NK-92 (cell line): ENCODE measurements around the gene RHOB.
"Not testable (repeated sequence)": the region's sequence is repeated elsewhere in the genome, so short reads cannot be mapped to it uniquely, and the experiment has no call there.

ENCODE experiments used
- DNase-seq: peaks from one replicate; lab custom pipeline; 2025; ENCODE audit not compliant: unreplicated experiment; lab: John Stamatoyannopoulos, UW

The RHOB gene

DNA sequence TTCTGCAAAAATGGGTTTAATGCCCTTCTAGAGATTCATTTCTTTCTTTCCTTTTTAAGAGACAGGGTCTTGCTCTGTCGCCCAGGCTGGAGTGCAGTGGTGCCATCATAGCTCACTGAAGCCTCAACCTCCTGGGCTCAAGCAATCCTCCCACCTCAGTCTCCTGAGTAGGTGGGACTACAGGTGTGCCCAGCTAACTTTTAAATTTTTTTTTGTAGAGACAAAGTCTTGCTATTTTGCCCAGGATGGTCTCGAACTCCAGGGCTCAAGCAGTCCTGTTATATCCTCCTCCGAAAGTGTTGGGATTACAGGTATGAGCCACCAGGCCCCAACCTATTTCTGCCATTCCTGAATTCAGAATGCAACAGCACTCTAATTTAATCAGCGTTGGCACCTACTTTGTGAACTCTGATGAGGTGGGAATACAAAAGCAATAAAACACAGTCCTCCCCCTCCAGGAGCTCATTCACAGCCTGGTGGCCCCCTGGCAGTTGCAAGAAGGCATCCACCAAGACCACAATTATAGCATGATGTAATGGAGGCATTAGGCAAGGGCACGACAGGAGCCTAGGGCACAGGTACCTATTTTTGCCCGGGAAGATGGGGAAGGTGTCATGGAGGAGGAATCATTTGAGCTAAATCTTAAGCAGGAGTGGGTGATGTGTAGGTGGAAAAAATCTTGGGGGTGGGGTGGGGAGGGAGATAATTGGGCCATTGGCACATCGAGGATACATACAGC lies 5.1 kb downstream of the RHOB start:
- no peak for DNase-seq

DNA sequence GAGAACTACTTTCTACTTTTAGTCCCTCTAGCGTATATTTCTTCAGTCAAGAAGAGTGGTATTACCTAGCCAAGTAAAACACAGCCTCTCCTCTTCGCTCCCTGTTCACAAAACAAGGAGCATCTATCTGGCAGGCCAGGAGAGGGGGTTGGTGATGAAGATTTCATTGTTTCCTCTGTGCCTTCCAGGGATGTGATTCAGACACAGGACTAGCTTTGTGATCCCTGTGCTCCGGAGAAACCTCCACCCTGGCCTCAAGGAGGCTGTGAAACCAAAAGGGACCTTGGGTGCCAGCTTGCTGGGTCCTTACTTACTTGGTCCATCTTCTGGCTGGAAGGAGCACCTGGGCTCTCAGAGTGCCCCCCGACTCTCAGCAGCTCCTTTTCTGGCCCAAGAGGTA lies 5.7 kb downstream of the RHOB start:
- DNase-seq: no peak

DNA sequence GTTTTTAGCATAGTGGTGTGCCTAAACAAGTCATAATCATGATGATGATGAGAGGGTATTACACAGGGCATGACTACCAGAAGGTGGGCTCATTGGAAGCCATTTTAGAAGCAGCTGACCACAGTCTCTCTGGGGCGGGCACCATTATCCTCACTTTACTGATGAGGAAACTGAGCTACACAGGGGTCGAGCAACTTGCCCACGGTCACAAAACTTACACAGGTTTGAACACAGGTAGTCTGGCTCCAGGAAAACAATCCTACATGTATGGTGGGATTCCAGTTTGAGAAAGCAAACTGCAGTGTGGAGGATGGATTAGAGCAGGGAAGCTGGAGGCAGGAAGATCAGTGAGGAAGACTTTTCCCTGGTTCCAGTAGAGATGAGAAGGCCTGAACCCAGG lies 6.2 kb downstream of the RHOB start:
- no peak for DNase-seq

DNA sequence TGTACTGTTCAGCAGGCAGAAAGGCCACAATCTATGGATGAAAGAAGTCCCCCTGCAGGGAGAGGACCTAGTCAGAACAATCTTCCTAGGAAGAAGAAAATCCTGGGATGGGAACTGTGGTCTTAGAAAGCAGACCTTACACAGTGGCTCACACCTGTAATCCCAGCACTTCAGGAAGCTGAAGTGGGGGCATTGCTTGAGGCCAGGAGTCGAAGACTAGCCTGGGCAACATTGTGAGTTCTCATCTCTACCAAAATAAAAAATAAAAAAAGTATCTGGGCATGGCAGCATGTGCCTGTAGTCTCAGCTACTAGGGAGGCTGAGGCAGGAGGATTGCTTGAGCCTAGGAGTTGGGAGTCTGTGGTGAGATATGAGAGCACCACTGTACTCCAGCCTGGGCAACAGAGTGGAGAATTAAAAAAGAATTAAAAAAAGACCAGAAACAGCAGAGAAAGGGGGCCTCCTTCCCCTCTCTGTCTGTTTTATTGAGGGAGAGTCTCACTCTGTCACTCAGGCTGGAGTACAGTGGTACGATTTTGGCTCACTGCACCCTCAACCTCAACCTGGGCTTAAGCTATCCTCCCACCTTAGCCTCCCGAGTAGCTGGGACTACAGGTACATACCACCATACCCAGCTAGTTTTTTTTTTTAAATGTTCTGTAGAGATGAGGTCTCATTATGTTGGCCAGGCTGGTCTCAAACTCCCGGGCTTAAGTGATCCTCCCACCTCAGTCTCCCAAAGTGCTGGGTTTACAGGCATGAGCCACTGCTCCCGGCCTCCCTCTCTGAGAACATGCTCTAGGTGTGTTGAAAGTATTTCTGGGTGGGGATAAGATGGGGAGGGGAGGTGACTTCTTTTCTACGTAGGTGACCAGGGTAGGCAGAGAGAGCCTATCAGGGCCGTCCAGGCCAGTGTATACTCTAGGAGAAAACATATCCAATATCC lies 7.4 kb downstream of the RHOB start:
- DNase-seq: no peak

DNA sequence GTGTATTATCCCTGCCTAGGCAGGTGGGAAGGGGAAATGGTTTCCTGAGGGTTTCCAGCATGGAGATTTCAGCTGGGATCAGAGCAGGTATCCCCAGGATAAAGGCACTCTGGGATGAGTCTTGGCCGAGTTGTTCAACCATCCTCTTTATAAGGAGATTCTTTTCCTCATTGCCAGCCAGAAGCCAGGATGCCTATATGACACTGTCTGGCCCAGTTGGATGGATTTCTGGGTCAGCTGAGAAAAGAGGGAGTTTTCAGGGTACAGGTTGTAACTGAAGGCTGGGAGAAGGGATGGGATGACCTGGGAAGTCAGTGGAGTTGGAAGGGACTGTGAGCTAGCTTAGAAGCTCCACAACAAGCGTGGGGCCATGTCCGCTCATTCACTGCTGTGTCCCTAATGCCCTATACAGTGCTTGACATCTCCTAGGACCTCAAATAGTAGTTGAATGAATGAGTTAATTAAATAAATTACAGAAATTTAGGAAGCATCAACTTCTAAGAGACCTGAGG lies 8.3 kb downstream of the RHOB start:
- DNase-seq: no peak

DNA sequence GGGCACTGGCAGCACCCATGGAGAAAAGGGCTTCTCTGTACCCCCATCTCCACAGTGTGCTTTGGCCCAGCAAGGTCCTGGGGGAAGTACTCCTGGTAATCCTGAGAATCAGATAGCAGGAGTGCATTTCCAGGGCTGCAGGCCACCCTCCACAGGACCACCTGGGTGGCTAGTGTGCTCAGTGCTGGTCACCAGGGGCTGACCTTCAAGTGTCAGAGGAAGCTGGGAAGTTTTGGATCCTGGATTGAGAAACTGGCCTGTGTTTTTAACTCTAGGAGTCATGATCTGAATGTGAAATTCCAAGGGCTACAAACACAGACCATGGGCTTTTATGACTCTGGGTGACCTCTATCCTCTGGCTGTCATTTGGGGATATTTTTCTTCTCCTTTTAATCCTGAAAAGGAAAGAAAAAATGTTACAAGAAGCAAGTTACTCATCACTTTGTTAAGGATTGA lies 9.3 kb downstream of the RHOB start:
- no peak for DNase-seq

DNA sequence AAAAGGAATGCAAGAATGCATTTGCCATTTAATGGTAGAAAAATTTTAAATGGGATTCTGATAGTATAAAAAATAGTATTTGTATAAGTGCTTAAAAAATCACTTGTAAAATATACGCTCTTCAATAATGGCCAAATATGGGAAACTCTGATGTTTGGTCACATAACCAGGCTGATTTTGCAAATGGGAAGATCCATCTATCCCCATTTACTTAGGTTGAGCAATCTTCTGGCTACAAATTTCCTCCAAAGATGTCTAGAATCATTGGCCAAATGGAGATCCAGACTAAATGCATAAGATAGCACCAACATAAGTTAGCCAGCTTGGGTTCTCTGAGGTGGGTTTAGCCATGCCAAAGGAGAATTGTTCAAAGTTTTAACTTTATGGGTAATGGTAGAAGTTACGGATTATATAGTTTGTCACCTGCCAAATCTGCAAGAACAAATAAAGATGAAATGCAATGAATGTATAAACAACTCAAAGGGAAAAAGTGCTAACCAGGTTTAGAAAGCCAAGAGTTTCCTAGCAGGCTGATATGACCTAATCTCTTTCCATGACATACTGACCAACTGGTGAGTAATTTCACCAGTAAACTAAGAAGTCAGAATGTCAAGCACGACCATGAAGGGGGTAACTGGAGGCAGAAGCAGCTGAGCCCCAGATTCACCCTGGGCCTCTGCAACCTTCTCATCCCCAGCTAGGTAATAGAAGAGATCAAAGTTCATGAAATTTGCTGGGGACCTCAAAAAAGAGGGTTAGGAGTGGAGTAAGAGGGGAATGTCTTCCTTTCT lies 10.0 kb downstream of the RHOB start:
- no peak for DNase-seq

DNA sequence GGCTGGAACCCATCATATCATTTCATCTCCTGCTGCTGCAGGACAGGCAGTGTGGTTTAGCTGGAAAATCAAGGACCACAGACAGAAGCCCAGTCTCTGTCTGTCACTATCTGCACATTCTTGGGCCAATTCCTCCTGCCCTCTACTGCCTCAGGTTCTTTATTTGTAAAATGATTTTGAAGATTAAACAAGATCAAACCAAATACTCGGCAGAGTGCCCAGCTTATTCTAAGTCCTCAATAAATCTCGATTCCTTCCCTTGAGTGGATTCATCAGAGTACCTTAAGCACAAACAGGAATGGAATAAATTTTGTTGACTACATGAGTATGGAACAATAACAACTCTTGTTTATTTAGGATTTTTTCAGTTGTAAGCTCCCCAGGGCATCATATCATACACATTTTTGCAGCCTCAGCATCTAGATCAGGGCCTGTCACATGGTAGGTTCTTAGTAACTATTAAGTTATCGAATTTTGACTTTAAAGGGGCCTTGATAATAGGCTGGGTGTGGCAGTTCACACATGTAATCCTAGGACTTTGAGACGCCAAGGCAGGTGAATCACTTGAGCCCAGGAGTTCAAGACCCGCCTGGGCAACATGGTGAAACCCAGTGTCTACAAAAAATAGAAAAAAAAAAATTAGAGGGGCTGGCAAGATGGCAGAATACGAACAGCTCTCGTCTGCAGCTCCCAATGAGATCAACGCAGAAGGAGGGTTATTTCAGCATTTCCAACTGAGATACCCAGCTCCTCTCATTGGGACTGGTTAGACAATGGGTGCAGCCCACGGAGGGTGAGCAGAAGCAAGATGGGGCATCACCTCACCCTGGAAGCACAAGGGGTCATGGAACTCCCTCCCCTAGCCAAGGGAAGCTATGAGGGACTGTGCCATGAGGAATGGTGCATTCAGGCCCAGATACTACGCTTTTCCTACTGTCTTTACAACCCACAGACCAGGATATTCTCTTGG lies 11.1 kb downstream of the RHOB start:
- no peak for DNase-seq

DNA sequence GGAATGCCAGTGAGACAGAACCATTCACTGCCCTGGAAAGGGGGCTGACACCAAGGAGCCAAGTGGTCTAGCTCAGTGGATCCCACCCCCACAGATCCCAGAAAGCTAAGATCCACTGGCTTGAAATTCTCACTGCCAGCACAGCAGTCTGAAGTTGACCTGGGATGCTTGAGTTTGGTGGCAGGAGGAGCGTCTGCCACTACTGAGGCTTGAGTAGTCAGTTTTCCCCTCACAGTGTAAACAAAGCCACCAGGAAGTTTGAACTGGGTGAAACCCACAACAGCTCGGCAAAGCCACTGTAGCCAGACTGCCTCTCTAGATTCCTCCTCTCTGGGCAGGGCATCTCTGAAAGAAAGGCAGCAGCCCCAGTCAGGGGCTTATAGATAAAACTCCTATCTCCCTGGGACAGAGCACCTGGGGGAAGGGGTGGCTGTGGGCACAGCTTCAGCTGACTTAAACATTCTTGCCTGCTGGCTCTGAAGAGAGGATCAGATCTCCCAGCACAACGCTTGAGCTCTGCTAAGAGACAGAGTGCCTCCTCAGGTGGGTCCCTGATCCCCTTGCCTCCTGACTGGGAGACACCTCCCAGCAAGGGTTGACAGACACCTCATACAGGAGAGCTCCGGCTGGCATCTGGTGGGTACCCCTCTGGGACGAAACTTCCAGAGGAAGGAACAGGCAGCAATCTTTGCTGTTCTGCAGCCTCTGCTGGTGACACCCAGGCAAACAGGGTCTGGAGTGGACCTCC lies 12.0 kb downstream of the RHOB start:
- DNase-seq: not testable (repeated sequence)

DNA sequence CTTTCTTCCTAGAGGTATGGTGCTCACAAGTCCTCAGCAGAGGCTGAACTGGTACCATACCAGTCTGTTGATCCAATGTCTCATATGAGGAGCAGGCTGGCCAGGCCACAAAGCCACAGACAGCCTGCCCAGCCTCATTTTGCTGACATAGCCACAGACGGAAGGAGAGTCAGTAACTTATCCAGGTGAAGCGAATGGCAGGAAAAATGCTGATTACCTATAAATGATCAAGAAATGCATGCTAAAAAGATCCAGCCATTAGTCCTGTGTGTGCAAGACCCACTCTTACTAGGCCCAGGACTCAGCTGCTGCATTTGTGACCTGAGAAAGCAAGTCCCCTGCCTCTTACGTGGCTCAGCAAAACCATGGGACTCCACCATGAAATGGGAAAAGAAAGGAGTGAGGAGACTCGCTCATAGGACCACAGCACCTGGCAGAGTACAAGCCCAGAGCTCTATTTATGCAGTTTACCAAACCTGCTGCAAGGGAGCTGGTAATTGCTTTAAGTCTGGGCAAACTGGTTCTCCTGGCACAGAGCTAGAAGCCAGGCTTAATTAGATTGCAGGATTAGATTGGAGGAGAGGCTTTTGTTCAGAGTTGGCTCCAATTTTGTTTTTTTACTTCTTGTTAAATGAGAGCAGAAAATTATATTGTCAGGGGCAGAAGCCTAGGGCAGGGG lies 19.0 kb downstream of the RHOB start:
- no peak for DNase-seq

DNA sequence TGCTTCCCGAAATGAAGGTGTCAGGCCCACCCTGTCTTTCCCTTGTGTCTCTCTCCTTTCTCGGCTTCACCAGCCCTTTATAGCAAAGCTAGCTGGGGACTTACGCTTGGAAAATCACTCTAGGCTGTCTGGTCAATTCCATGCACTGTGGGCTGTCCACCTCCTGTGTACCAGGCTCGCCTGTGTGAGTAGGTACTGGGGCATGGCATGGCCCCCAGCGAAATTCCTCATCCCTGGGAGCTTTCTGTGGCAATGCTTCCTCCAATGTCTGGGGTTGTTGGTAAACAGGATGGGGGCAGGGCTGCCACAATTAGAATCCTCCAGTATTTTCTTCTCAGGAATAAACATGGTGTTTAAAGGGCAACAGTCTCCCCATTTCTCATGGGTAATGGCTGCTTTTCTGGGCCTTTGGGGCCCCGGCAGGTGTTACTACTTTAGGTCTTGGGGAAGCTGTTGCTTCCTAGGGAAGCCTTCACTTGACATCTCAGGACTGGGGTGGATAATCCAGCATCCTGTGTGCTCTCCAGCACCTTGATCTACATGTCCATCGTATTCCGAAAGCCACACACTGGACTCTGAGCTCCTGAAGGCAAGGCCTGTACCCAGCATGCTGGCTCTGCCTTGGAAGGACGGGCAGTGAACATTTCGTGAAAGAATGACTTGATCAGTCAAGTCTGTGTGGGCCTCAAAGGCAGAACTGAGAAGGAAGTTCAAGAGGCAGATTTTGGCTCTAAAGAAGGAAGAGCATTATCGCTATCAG lies 21.1 kb downstream of the RHOB start:
- no peak for DNase-seq

DNA sequence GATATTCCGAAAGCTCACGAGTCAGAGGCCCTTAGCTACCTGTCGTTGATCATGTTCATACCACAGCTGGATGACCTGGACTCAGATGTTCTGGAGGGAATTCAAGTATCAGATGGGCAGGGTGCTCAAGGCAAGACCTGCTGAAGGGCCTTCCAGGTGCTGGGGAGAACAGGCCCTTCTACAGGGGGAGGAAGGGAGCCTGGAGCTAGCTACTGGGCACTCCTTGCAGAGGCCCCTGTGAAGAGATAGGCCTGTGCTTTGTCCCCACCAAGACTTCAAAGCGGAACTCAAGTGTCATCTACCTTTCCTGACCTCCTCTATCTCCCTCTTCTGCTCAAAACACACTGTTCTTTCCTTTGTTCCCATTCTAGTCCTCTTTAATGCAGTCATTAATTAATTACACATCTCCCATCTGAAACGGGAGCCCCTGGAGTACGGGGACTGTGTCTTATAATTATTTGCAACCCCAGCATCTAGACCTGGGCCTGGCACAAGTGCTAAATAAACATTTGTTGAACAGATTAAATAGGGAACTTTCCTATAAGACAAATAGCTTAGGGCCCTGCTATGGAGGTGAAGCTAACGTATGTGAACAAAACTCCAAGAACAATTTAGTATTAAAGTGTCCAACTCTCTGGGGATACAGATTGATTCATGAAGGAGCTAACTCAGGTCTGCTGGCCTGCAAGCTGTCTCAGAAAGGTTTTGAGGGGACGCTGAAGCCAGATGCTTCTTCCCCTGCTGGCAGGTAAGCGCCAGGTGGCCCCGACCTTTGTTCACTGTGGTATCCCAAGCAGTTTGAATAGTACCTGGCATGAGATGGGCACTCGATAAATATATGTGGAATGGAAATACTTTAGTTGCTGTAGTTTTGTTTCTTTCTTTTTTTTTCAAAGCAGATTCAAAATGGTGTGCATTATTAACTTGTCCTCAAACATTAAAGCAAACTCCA lies 22.0 kb downstream of the RHOB start:
- no peak for DNase-seq

DNA sequence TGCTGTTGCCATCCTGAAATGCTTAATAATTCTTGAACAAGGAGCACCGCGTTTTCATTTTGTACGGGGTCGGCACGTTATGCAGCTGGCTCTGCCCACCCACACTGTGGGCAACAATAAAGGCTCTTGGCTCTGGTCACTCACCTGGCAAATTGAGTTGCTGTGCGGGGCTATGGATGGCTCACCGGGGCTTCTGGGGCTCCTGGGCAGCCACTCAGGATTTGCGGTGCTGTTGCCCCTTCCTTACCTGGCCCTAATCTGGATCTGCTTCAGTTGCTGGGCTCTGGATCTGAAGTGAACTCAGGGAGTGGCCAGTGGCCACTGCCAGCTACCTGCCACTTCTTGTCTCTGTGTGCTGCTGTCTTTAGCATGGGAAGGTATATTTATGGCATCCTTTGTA lies 22.7 kb downstream of the RHOB start:
- no peak for DNase-seq

DNA sequence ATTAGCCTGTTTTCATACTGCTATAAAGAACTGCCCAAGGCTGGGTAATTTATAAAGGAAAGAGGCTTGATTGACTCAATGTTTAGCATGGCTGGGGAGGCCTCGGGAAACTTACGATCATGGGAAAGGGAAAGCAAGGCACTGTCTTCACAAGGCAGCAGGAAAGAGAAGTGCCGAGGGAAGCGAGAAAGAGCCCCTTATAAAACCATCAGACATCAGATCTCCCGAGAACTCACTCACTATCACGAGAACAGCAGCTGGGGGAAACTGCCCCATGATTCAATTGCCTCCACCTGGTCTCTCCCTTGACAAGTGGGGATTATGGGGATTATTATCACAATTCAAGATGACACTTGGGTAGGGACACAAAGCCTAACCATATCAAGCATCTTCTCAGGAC lies 23.3 kb downstream of the RHOB start:
- no peak for DNase-seq

DNA sequence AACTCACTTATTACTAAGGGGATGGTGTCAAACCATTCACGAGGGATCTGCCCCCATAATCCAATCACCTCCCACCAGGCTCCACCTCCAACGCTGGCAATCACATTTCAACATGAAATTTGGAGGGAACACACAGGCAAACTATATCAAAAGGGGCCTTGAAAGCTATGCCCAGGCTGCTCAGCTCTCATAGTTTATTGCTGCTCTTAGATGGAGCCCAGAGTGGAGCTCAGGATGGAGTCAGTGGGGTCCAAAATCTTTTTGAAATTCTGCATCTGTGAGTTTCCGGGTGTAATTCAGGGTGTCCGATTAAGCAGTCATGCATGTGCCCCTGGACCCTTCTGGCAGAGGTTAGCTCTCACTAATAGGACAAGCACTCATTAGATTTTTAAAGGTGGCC lies 24.3 kb downstream of the RHOB start:
- DNase-seq: no peak

DNA sequence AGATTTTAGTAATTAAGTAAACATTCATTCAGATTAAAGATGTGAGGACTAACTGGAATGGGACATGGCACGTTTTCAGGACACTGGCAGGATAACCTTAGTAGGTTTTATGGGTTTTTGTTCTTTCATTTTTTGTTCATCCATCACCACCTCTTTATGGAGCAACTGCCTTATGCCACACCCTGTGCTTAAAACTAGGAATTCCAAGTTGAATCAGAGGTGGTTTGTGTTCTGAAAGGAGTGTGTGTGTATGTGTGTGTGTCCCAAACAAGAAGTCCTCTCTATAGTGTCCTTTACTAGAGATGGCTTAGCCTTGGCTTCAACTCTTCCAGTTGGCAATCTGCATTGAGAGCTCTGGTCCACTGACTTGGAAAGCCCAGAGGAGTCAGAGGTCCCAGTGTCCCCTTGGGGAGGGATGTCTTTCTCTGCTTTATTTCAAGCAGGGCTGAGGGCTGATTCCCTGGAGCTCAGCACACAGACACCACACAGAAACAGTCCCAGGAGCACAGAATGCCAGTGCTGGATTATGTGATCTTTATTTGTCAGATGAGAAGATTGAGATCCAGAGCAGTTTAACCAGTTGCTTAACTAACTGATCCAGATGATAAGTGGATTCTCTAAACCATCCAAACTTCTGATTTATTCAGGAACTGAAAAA lies 25.2 kb downstream of the RHOB start:
- no peak for DNase-seq
